ENCODE data around the gene ALDH3B2.

ALDH3B2 gene

GRCh38 chr11:67664213-67664585 is 10.2 kb downstream of the ALDH3B2 start (continued):
- TF ChIP-seq ZNF398 (tag by site-specific recombination; IDR thresholded peaks at IDR 0.05) (no peak), ZNF19 (tag by site-specific recombination; IDR thresholded peaks at IDR 0.05; ENCODE audit: low read depth) (no peak), ZNF645 (tag by site-specific recombination; IDR thresholded peaks at IDR 0.05) (no peak)

- H3K4me1 ChIP-seq (ENCODE audit: control insufficient read depth, insufficient read depth, low read length) = no peaks in the 10 kb centered on the region
- H3K36me3 ChIP-seq (ENCODE audit: control insufficient read depth in 2 of 2, insufficient read depth in 1 of 2, low read length in 2 of 2) = no peaks in the 10 kb centered on the region
- CTCF ChIA-PET = interaction anchor here (0.6 to 0.9 kb wide), 2 partner anchors 29 to 46 kb away, joined by 3 read pairs; no protein-coding TSS in a partner anchor
- no peak for TF ChIP-seq ZBTB48 (tag by site-specific recombination; IDR thresholded peaks at IDR 0.05)
- TF ChIP-seq ZNF280C (tag by site-specific recombination; IDR thresholded peaks at IDR 0.05) = no peak
- no peak for TF ChIP-seq BCL11A (tag by site-specific recombination; IDR thresholded peaks at IDR 0.05; ENCODE audit: low read depth)
- no peak for TF ChIP-seq ZNF707 (tag by site-specific recombination; IDR thresholded peaks at IDR 0.05)
- no peak for TF ChIP-seq ZNF677 (tag by site-specific recombination; IDR thresholded peaks at IDR 0.05)
- no peak for TF ChIP-seq ZNF600 (tag by site-specific recombination; IDR thresholded peaks at IDR 0.05)
- no peak for TF ChIP-seq ZNF280D (tag by site-specific recombination; IDR thresholded peaks at IDR 0.05)
- no peak for TF ChIP-seq ZNF311 (tag by site-specific recombination; IDR thresholded peaks at IDR 0.05; ENCODE audit: borderline replicate concordance)
- TF ChIP-seq PBX3 (CRISPR knock-in tag; IDR thresholded peaks at IDR 0.05) = no peak
- no peak for TF ChIP-seq ZSCAN30 (tag by site-specific recombination; IDR thresholded peaks at IDR 0.05)
- no peak for TF ChIP-seq ZNF639 (tag by site-specific recombination; IDR thresholded peaks at IDR 0.05)
- TF ChIP-seq HOXC10 (CRISPR knock-in tag; IDR thresholded peaks at IDR 0.05) = no peak
- H3K27ac ChIP-seq (ENCODE audit: extremely low read depth, low read depth, low read length) = no peak overlapping the region
- POLR2A ChIA-PET = no interaction called here
- no peaks in the 10 kb centered on the region for H3K9me3 ChIP-seq (ENCODE audit: control insufficient read depth, insufficient read depth, low read depth, low read length)
- no peak overlapping the region for H3K4me3 ChIP-seq (ENCODE audit: low read depth, low read length)
Observed at GRCh38 chr11:67663532-67664212, 10.8 kb downstream of the ALDH3B2 start.
